GM12864 (cell line): Measurements from ENCODE around the gene CTNNA2.

Experiments used
- DNase-seq: peaks from one replicate; pipeline ENCODE4 v3.0.0-alpha.2; 2011; ENCODE audit warnings: low read depth
- H3K4me3 ChIP-seq: 2 replicates; pipeline ENCODE4 v1.5.1; 2011; ENCODE audit warnings: mild to moderate bottlenecking, low read depth, low read length, control low read depth
- CTCF ChIP-seq: IDR thresholded peaks from 2 replicates; pipeline ENCODE4 v1.5.1; 2011; ENCODE audit warnings: low read depth, mild to moderate bottlenecking, moderate library complexity, low read length, control low read depth, inconsistent platforms; ENCODE audit errors: missing control alignments

CTNNA2 gene

DNA sequence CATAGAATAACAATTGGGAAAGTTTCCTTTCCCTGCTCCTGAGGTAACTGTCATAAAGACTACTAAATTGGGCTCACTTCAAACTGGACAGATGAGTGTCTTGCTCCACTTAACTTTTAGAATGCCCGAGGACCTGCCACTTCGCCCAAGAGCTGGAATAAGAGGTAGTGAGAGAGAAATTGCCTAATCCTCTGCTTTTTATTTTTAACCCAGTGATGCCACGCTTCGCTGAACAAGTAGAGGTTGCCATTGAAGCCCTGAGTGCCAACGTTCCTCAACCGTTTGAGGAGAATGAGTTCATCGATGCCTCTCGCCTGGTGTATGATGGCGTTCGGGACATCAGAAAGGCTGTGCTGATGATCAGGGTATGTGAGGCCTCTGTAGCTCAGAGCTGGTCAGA lies 1061.1 kb downstream of the CTNNA2 start:
- H3K4me3 ChIP-seq, result no peak overlapping the region
- no peak for TF ChIP-seq CTCF
- no peak for DNase-seq

GRCh38 chr2:80579756-80580155 lies 1066.9 kb downstream of the CTNNA2 start:
- no peak overlapping the region for H3K4me3 ChIP-seq
- DNase-seq, result no peak
- TF ChIP-seq CTCF, result no peak

DNA sequence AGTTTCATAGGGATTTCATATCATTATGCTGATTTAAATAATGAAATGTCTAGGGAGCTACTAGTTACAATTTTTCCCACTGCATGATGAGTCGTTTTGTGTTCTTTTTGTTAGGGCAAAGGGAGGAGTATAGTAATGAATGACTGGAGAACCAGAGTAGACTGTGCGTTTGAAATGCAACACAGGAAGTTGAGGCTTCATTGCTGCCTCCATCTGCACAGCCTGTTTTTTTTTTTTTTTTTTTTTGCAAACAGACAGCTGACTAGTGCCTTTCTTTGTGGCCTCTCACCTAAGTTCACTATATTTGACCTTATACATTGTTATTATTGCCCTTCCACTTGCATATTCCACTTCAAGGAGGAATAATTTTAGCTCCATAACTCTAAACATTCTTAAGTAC lies 1078.4 kb downstream of the CTNNA2 start:
- no peak overlapping the region for H3K4me3 ChIP-seq
- DNase-seq, result no peak

GRCh38 chr2:80592106-80592505 lies 1079.3 kb downstream of the CTNNA2 start:
- no peak for DNase-seq
- H3K4me3 ChIP-seq, result no peak overlapping the region
- TF ChIP-seq CTCF, result no peak

More for the DNA sequence above, 1078.4 kb downstream of the CTNNA2 start:
- TF ChIP-seq CTCF, result no peak

DNA sequence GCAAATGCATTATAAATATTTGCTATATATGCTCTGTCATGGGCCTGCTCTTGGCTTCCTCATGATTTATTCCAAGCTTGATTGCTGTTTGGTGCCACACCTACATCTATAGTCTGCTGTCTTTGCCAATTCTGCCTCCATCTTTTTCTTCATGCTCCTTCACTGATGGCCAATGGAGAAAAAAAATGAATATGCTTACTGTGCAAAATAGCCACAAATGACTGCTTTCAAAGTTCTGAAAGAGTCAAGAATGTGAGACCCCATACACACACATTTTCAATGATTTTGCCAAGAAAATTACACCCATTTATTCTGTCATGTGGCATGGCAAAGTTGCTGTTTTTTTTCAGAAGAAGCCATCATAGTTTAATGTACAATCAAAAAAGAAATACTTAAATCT lies 1097.3 kb downstream of the CTNNA2 start:
- no peak for DNase-seq
- H3K4me3 ChIP-seq, result no peak overlapping the region
- TF ChIP-seq CTCF, result no peak

GRCh38 chr2:80621656-80622055 lies 1108.8 kb downstream of the CTNNA2 start:
- H3K4me3 ChIP-seq, result no peak overlapping the region
- no peak for DNase-seq
- TF ChIP-seq CTCF, result no peak

GRCh38 chr2:80624062-80624461 lies 1111.2 kb downstream of the CTNNA2 start:
- DNase-seq, result no peak
- TF ChIP-seq CTCF, result no peak
- no peak overlapping the region for H3K4me3 ChIP-seq
